ENCODE results near the gene GFM1.

Gene GFM1

DNA sequence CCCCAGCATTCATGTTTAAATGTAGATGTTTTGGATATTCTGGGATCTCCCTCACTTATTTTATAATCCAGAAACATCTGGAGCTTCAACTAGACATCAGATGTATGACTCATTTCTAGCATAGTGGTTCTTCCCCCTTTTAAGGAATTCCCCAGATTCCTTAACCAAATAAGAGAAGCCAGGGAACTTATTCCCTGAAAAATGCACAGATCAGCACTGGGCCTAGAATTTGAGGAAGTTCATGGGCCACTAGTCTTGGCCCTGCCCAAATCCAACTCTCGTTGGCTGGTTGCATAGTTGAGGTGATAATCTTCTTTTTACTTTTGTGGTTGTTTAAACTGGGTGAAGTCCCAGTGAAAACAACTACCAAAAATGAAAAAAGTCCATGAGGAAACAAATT, 67.6 kb downstream of the GFM1 start:
- DNase-seq (ENCODE audit: low read depth) = no peak
- H3K4me3 ChIP-seq (ENCODE audit: low read depth, low read length) = no peak overlapping the region
- TF ChIP-seq, protein P1, sequence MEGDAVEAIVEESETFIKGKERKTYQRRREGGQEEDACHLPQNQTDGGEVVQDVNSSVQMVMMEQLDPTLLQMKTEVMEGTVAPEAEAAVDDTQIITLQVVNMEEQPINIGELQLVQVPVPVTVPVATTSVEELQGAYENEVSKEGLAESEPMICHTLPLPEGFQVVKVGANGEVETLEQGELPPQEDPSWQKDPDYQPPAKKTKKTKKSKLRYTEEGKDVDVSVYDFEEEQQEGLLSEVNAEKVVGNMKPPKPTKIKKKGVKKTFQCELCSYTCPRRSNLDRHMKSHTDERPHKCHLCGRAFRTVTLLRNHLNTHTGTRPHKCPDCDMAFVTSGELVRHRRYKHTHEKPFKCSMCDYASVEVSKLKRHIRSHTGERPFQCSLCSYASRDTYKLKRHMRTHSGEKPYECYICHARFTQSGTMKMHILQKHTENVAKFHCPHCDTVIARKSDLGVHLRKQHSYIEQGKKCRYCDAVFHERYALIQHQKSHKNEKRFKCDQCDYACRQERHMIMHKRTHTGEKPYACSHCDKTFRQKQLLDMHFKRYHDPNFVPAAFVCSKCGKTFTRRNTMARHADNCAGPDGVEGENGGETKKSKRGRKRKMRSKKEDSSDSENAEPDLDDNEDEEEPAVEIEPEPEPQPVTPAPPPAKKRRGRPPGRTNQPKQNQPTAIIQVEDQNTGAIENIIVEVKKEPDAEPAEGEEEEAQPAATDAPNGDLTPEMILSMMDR (IDR thresholded peaks at IDR 0.05; ENCODE audit: low read depth, low read length, missing control alignments) = no peak

- no peak overlapping the region for H3K4me3 ChIP-seq (ENCODE audit: low read depth, low read length)
- TF ChIP-seq, protein P1 (IDR thresholded peaks at IDR 0.05; ENCODE audit: low read depth, low read length, missing control alignments) = no peak
- no peak for DNase-seq (ENCODE audit: low read depth)
Observed at GRCh38 chr3:158712443-158712842, 68.1 kb downstream of the GFM1 start.

- no peak overlapping the region for H3K4me3 ChIP-seq (ENCODE audit: low read depth, low read length)
- no peak for DNase-seq (ENCODE audit: low read depth)
- TF ChIP-seq, protein P1 (IDR thresholded peaks at IDR 0.05; ENCODE audit: low read depth, low read length, missing control alignments) = no peak
Observed at GRCh38 chr3:158713094-158713499, 68.8 kb downstream of the GFM1 start.

- TF ChIP-seq, protein P1 (IDR thresholded peaks at IDR 0.05; ENCODE audit: low read depth, low read length, missing control alignments) = no peak
- H3K4me3 ChIP-seq (ENCODE audit: low read depth, low read length) = no peak overlapping the region
- no peak for DNase-seq (ENCODE audit: low read depth)
Observed at GRCh38 chr3:158717576-158717975, 73.2 kb downstream of the GFM1 start.

GRCh38 chr3:158718490-158719170, 74.3 kb downstream of the GFM1 start:
- TF ChIP-seq, protein P1 (IDR thresholded peaks at IDR 0.05; ENCODE audit: low read depth, low read length, missing control alignments) = no peak
- H3K4me3 ChIP-seq (ENCODE audit: low read depth, low read length) = no peak overlapping the region
- DNase-seq (ENCODE audit: low read depth) = no peak

DNA sequence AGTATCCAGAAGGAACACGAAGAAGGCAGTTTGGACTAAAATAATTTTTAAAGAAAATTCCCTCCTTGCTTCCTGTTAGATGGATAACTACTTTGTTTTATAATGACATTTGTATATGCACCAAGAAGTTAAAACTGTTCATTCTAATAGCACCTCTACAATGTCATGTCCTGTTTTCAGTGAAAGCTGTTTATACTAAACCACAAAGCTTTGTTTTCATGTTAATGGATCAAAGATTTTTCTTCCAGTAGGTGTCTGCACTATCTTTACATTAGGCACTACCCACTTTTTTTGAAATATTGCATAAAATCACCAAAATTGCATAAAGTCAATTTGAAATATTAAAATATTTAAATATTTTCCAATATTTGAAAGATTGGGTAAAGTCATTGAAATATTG, 77.8 kb downstream of the GFM1 start:
- TF ChIP-seq, protein P1 (IDR thresholded peaks at IDR 0.05; ENCODE audit: low read depth, low read length, missing control alignments) = no peak
- no peak for DNase-seq (ENCODE audit: low read depth)
- no peak overlapping the region for H3K4me3 ChIP-seq (ENCODE audit: low read depth, low read length)

DNA sequence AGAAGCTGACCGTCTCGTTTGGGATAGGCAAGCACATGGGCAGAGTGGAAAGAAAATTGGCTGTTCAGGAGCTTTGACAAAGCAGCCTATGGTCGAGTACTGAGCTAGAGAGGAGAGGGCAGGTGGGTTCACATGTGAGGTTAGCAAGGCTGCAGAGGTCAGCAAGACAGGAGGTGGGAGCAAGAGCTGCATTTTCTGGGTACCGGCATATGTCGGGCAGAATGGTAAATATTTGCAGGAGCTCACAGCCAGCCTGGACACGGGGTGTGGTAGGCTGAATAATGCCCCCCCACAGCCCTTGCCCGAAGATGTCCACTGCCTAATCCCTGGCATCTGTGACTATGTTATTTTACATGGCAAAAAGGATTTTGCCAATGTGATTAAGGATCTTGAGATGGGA, 79.7 kb downstream of the GFM1 start:
- TF ChIP-seq, protein P1 (IDR thresholded peaks at IDR 0.05; ENCODE audit: low read depth, low read length, missing control alignments) = no peak
- DNase-seq (ENCODE audit: low read depth) = no peak
- H3K4me3 ChIP-seq (ENCODE audit: low read depth, low read length) = no peak overlapping the region
